IPS-18a (cell line): ENCODE measurements around the gene MTERF2.
"Not testable (repeated sequence)": the region's sequence is repeated elsewhere in the genome, so short reads cannot be mapped to it uniquely, and the experiment has no call there.

ENCODE experiments used
- H3K27ac ChIP-seq: one replicate; pipeline ENCODE4 v1.5.1; 2013; ENCODE audit warnings: low read length
- H3K27me3 ChIP-seq: one replicate; pipeline ENCODE4 v1.6.1; 2013; ENCODE audit warnings: mild to moderate bottlenecking, low read length; ENCODE audit not compliant: control insufficient read depth, insufficient read depth
- H3K36me3 ChIP-seq: one replicate; pipeline ENCODE4 v1.6.1; 2013; ENCODE audit warnings: low read depth, low read length; ENCODE audit not compliant: control insufficient read depth
- H3K4me1 ChIP-seq: one replicate; pipeline ENCODE4 v1.6.1; 2013; ENCODE audit warnings: low read depth, low read length; ENCODE audit not compliant: control insufficient read depth
- H3K4me3 ChIP-seq: one replicate; pipeline ENCODE4 v1.5.1; 2013; ENCODE audit warnings: low read length
- H3K9ac ChIP-seq: one replicate; pipeline ENCODE4 v1.6.1; 2013; ENCODE audit warnings: mild to moderate bottlenecking, low read length, moderate library complexity
- H3K9me3 ChIP-seq: one replicate; pipeline ENCODE4 v1.6.1; 2013; ENCODE audit warnings: low read depth, low read length; ENCODE audit not compliant: control insufficient read depth

MTERF2 gene, protein sequence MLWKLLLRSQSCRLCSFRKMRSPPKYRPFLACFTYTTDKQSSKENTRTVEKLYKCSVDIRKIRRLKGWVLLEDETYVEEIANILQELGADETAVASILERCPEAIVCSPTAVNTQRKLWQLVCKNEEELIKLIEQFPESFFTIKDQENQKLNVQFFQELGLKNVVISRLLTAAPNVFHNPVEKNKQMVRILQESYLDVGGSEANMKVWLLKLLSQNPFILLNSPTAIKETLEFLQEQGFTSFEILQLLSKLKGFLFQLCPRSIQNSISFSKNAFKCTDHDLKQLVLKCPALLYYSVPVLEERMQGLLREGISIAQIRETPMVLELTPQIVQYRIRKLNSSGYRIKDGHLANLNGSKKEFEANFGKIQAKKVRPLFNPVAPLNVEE

DNA sequence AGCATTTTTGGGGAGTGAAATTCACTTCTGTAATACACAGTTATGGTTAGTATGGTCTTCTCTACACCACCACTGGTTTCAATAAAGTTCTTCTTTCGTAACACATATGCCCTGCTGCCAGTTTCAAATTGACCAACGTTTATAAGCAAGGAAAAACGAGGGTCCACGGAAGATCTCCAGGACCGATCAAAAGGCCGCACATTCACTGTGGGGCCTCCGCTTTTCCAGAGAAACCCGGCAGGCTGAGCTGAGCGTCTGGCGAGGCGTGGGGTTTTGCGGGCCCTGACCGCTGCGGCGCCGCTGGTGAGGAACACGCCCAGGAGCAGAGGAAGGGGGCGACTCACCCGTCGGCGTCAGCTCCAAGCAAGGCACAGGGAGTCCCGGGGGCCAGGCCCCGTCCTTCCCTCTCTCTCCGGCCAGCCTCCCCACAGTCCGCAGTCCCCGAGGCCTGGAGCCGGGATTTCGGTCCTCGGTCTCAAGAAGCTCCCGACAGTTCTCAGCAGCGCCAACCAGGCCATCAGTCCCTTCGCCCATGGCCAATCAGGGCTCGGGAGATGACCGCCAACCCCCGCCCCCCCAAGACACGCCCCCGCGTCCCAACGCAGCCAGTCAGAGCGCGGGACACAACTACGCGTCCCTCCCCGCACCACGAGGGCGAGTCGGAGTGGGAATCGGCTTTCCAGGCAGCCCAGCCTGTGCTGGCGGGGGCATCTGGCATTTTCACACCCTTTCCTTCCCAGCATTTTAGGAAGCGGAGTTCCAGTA is at the start of gene MTERF2:
MTERF2 (minus strand) TSS at position 522 of the 765 bp plus-strand sequence. CDS start 8,432 bp downstream, outside the sequence.
- H3K27ac ChIP-seq, result no peak within 1 kb of the TSS
- no peaks in the 10 kb centered on the region for H3K36me3 ChIP-seq
- peaks cover 12% of the 10 kb centered on the region for H3K4me1 ChIP-seq
- no peaks in the 10 kb centered on the region for H3K9me3 ChIP-seq
- peak within 1 kb of the TSS; percentile 68 for H3K4me3 ChIP-seq
- H3K27me3 ChIP-seq, result no peaks in the 10 kb centered on the region
- H3K9ac ChIP-seq, result peak within 1 kb of the TSS; percentile 48

DNA sequence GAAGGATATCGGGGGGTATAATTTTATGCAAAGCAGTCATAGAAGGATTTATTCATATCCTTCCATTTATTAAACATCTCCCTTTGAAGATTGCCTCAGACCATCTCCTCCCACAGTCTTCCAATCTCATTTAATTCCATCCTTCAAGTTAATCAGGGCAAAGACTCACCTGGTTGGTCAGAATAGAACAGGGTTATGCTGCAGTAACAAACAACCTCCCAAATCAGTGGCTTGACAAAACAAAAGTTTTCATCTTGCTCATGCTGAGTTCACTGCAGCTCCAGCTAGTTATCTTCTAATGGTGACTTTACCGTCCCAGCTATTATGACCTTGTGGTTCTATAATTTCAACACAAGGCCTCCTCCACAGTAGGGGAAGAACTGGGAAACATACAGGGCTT is 48.8 kb upstream of the MTERF2 start:
- H3K36me3 ChIP-seq, result no peaks in the 10 kb centered on the region
- no peak overlapping the region for H3K27ac ChIP-seq
- H3K4me3 ChIP-seq, result no peak overlapping the region
- no peaks in the 10 kb centered on the region for H3K4me1 ChIP-seq
- no peaks in the 10 kb centered on the region for H3K9me3 ChIP-seq
- no peak overlapping the region for H3K9ac ChIP-seq
- no peaks in the 10 kb centered on the region for H3K27me3 ChIP-seq

DNA sequence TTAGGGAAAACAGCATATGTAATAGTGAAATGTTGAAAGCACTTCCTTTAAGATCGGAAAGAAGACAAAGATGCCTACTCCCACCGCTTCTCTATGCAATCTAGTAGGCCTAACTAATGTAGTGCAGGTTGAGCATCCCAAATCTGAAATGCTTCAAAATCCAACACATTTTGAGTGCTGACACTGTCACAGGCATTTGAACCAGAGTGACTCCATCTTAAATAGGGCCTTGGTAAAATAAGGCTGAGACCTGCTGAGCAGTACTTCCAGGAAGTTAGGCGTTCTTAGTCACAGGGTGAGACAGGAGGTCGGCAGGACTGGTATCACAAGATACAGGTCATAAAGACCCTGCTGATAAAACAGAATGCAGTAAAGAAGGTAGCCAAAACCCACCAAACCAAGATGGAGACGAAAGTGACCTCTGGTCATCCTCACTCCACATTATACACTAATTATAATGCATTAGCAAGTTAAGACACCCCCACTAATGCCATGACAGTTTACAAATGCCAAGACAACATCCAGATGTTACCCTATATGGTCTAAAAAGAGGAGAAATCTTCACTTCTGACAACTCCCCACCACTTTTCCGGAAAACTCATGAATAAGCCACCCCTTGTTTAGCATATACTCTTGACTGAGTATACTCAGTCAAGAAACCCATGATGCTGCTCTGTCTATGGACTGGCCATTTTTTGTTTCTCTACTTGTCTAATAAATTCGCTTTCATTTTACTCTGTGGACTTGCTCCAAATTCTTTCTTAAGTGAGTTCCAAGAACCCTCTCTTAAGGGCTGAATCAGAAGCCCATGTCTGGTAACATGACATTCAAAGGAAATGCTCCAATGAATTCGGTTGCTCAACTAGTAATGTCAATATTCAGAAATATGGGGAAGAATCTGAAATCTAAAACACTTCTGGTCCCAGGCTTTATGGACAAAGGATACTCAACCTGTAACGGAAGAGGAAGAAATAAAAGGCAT is 47.1 kb upstream of the MTERF2 start:
- Histone ChIP-seq H3K27me3 (no peaks in the 10 kb centered on the region), H3K27ac (no peak overlapping the region), H3K4me3 (no peak overlapping the region), H3K36me3 (no peaks in the 10 kb centered on the region), H3K4me1 (no peaks in the 10 kb centered on the region), H3K9me3 (no peaks in the 10 kb centered on the region), H3K9ac (no peak overlapping the region)

DNA sequence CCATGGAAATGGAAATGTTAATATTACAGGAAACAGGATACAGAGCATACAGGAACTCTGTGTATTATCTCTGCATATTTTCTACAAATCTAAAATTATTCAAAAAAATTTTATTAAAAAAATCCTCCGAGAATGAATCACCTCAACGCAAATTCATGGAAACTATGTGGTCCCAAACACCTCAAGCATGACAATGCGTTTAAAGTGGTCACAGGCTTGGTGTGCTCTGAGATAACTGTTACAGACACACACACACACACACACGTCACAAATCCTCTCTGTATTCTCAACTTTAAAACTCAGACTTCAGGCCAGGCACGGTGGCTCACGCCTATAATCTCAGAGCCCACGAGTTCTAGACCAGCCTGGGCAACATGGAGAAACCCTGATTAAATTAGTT is 45.3 kb upstream of the MTERF2 start:
- H3K4me1 ChIP-seq, result no peaks in the 10 kb centered on the region

DNA sequence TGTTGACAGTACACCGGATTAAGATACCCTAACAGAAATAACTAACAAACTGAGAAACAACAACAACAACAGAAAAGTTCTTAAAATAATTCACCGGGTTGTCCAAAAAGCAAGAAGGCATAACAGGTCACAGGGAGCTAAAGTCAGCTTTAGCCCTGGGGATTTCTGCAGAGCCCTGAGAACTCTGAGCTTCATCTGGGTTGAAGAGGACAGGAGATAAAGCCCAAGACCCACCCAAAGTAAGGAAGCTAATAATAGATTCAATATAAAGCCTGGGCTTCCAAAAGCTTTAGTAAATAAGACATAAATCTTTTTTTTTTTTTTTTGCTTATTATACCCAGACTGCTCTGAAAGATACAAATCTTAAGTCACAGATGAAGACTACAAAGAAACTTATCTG is 44.1 kb upstream of the MTERF2 start:
- Histone ChIP-seq H3K27ac (no peak overlapping the region), H3K4me1 (no peaks in the 10 kb centered on the region), H3K9me3 (no peaks in the 10 kb centered on the region), H3K36me3 (no peaks in the 10 kb centered on the region), H3K27me3 (no peaks in the 10 kb centered on the region), H3K9ac (no peak overlapping the region), H3K4me3 (no peak overlapping the region)

More for the DNA sequence above, 45.3 kb upstream of the MTERF2 start:
- H3K27ac ChIP-seq, result no peak overlapping the region
- H3K36me3 ChIP-seq, result no peaks in the 10 kb centered on the region
- no peaks in the 10 kb centered on the region for H3K27me3 ChIP-seq
- H3K9me3 ChIP-seq, result no peaks in the 10 kb centered on the region
- no peak overlapping the region for H3K9ac ChIP-seq
- no peak overlapping the region for H3K4me3 ChIP-seq

DNA sequence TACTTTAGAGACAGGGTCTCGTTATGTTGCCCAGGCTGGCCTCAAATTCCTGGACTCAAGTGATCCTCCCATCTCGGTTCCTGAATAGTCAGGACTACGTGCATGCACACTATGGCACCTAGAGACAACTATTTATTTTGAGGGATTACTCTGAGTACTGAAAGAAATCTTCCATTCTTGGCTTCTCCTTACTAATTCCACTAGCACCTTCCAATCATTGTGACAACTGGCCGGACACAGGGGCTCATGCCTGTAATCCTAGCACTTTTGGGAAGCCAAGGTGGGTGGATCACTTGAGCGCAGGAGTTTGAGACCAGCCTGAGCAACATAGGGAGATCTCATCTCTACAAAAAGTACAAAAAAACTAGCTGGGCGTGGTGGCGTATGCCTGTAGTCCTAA is 42.1 kb upstream of the MTERF2 start:
- Histone ChIP-seq H3K27ac (no peak overlapping the region), H3K9me3 (no peaks in the 10 kb centered on the region), H3K4me1 (peaks cover 7% of the 10 kb centered on the region), H3K9ac (no peak overlapping the region), H3K36me3 (no peaks in the 10 kb centered on the region), H3K27me3 (no peaks in the 10 kb centered on the region), H3K4me3 (no peak overlapping the region)

DNA sequence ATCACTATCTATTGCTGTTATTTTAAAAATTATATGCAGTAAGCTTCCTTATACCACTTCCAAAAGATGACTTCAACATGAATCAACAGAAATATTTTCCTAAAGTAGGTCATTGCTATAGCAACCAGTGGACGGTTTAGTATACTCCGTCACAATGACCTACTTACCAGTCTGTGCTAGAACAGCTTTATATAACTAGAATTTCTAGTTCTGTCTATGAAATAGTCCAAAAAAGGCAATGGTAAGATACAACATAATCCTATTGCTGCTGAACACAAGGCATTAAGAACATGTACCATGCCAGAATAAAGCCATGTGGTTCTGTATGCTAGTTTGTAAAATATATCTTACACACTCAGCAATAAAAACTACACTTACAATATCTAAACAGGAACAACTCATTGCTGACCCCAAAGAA is 40.7 kb upstream of the MTERF2 start:
- Histone ChIP-seq H3K4me1 (peaks cover 7% of the 10 kb centered on the region), H3K9ac (no peak overlapping the region)

DNA sequence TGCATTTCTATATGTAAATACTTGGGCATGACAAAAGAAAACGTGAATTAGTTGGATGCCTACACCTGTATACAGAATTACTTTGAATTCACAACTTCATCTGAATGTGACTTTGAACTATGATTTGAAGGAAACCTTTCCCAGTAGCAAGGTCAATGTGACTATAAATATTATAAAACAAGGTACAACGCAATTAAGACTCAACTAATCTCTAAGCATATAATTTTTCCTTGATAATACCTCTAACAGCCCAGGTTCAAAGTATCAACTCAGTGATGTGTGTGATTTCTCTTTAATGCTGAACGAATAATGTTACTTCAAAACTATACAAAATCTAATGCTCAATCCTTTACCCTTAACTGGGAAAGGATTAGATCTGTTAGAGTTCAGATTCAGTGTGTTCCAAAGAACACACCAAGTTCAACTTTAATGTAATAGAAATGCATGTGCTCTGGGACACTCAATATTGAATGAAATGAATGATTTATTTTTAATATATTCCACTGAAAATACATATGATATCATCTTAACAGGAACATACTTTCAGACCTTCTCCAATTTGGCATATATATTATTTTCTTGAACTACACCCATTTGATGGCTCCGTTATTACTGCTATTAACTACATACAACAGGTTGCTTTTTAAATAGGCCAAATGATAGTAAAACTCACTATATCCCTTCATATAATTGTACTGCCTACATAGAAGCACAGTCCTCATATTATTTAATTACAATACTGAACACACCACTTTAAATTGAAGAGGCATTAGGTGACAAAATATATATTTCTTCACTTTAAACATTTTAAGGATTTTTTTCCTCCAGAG is 40.1 kb upstream of the MTERF2 start:
- H3K27ac ChIP-seq, result no peak overlapping the region
- H3K9ac ChIP-seq, result no peak overlapping the region
- peaks cover 7% of the 10 kb centered on the region for H3K4me1 ChIP-seq
- no peaks in the 10 kb centered on the region for H3K9me3 ChIP-seq
- no peaks in the 10 kb centered on the region for H3K36me3 ChIP-seq
- no peak overlapping the region for H3K4me3 ChIP-seq
- H3K27me3 ChIP-seq, result no peaks in the 10 kb centered on the region

More for the DNA sequence above, 40.7 kb upstream of the MTERF2 start:
- H3K9me3 ChIP-seq, result no peaks in the 10 kb centered on the region
- no peak overlapping the region for H3K4me3 ChIP-seq
- no peak overlapping the region for H3K27ac ChIP-seq
- H3K36me3 ChIP-seq, result no peaks in the 10 kb centered on the region
- no peaks in the 10 kb centered on the region for H3K27me3 ChIP-seq

DNA sequence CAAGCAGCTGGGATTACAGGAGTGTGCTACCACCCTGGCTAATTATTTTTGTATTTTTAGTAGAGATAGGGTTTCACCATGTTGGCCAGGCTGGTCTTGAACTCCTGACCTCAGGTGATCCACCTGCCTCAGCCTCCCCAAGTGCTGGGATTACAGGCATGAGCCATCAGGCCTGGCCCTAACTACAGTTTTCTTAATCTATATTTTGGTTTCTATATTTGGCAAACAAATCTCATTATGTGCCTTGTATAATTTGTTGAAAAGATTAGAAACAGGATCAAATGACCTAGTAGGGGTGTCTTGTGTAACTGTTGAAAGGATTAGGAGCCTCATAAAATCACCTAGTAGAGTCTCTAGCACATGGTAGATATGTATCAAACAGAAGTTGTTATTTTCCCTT is 39.4 kb upstream of the MTERF2 start:
- H3K9ac ChIP-seq, H3K27ac ChIP-seq, H3K4me1 ChIP-seq, H3K36me3 ChIP-seq, H3K4me3 ChIP-seq, H3K9me3 ChIP-seq, H3K27me3 ChIP-seq: not testable (repeated sequence)

DNA sequence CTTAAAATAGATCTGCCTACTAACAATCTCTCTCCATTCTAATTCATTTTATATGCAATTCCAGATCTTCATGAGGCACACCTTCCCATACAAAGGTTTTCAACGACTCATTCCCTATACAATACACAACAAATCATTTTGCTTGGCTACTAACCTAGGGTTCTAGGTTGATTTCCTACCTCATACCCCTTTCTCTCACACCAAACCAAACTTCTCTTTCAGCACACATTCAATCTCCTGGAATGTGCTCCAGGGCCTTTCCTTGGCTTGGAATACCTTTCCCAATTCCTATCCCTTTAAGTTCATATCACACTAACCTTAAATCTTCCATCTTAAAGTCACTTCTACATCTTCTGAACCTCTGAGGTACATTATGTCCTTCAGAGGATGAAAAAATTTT is 38.7 kb upstream of the MTERF2 start:
- H3K27me3 ChIP-seq, result no peaks in the 10 kb centered on the region
- no peaks in the 10 kb centered on the region for H3K36me3 ChIP-seq
- H3K27ac ChIP-seq, result no peak overlapping the region
- no peaks in the 10 kb centered on the region for H3K9me3 ChIP-seq
- no peak overlapping the region for H3K4me3 ChIP-seq
- H3K4me1 ChIP-seq, result peaks cover 7% of the 10 kb centered on the region
- no peak overlapping the region for H3K9ac ChIP-seq
